ENCODE data around the gene SERP2. TPM values are rescaled to one million over a fixed set of nuclear protein-coding genes. Genes with fewer than 3 reads are reported as not detected.
A peak's percentile ranks its signal among the peaks of the same experiment; 100 is the strongest.

Gene SERP2
- total and polyA plus RNA-seq, 9 of the 15 experiments (the other 6 are each of a cell fraction or from before 2014, with no cell fraction given), result 0.13 TPM; not detected in 8

GRCh38 chr13:44397766-44398223, 24.2 kb downstream of the SERP2 start (continued):
- TF ChIP-seq ZNF449 (CRISPR knock-in tag; IDR thresholded peaks at IDR 0.05) (no peak), CLOCK (CRISPR knock-in tag; IDR thresholded peaks at IDR 0.05; ENCODE audit: borderline replicate concordance) (no peak), TAF15 (IDR thresholded peaks at IDR 0.05; ENCODE audit: low read depth, low read length) (no peak), BACH1 (tag; IDR thresholded peaks at IDR 0.05) (no peak), ZFX (CRISPR knock-in tag; IDR thresholded peaks at IDR 0.05) (no peak), MBD1 (CRISPR knock-in tag; IDR thresholded peaks at IDR 0.05) (no peak), STAT5B (CRISPR knock-in tag; IDR thresholded peaks at IDR 0.05) (no peak), TEAD4 (IDR thresholded peaks at IDR 0.05; ENCODE audit: low read length) (peak; percentile 99), TEAD4 (CRISPR knock-in tag; IDR thresholded peaks at IDR 0.05; ENCODE audit: borderline replicate concordance) (no peak), HDAC8 (tag; IDR thresholded peaks at IDR 0.05) (no peak), MLLT1 (IDR thresholded peaks at IDR 0.05) (peak in 1 of 2 experiments; percentile 73; a peak in 2 of 4 replicates), CBFA2T2 (conservative IDR thresholded peaks at IDR 0.05) (peak; percentile 98), EGR1 (conservative IDR thresholded peaks at IDR 0.05) (no peak), ZNF551 (CRISPR knock-in tag; IDR thresholded peaks at IDR 0.05) (no peak), ILK (tag; IDR thresholded peaks at IDR 0.05; ENCODE audit: borderline replicate concordance, low read depth) (no peak), SRSF1 (IDR thresholded peaks at IDR 0.05; ENCODE audit: low read depth, low read length) (no peak), TARDBP (IDR thresholded peaks at IDR 0.05) (no peak; the same call in 1 of the 2 replicates), MTF1 (CRISPR knock-in tag; IDR thresholded peaks at IDR 0.05; ENCODE audit: borderline replicate concordance) (no peak), ZNF778 (CRISPR knock-in tag; IDR thresholded peaks at IDR 0.05) (no peak), ELF1 (tag; IDR thresholded peaks at IDR 0.05) (no peak), HCFC1 (IDR thresholded peaks at IDR 0.05; ENCODE audit: low read depth, low read length) (no peak), ZBTB7A (IDR thresholded peaks at IDR 0.05; ENCODE audit: borderline replicate concordance, control insufficient read depth, low read depth, low read length) (0 out of 2 replicates have a peak, but pooled peaks have one; percentile 9)

Data from K562 (cell line).